Epithelial cell of esophagus (primary cell): Measurements from ENCODE around the gene FSHR.

Experiments used
- DNase-seq: peaks from one replicate; pipeline ENCODE4 v3.0.0; 2010; ENCODE audit warnings: low read depth
- H3K4me3 ChIP-seq: 2 replicates; pipeline ENCODE4 v1.5.1; 2011; ENCODE audit warnings: mild to moderate bottlenecking, low read length, control low read depth
- CTCF ChIP-seq: IDR thresholded peaks from 2 replicates; pipeline ENCODE4 v1.5.1; 2011; ENCODE audit warnings: low read depth, mild to moderate bottlenecking, low read length, control low read depth, inconsistent platforms; ENCODE audit not compliant: insufficient read depth; ENCODE audit errors: missing control alignments

Gene FSHR

DNA sequence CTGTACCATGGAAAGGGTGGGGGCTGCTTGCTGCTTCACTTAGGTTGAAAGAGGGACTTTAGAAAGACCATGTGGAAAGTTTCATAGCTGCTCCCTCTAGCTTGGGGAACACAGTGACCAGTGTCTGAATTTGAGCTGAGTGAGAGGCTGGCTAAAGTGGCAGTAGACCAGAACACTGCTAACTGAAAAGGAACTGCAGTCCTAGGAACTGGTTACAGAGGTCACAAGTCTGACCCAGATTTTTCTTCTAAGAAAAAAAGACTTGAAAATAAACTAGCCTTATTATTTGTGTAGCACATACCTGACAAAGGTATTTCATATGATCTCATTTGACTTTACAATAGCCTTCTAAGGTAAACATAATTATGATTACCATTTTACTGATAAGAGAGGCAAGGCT lies 153.6 kb downstream of the FSHR start:
- no peak for DNase-seq
- no peak for TF ChIP-seq CTCF
- no peak overlapping the region for H3K4me3 ChIP-seq

- DNase-seq = no peak
- no peak overlapping the region for H3K4me3 ChIP-seq
- TF ChIP-seq CTCF = no peak
These were observed 155.9 kb downstream of the FSHR start for GRCh38 chr2:48998449-48998848.

- H3K4me3 ChIP-seq = no peak overlapping the region
- no peak for DNase-seq
- TF ChIP-seq CTCF = no peak
These were observed 160.7 kb downstream of the FSHR start for GRCh38 chr2:48993576-48993975.

DNA sequence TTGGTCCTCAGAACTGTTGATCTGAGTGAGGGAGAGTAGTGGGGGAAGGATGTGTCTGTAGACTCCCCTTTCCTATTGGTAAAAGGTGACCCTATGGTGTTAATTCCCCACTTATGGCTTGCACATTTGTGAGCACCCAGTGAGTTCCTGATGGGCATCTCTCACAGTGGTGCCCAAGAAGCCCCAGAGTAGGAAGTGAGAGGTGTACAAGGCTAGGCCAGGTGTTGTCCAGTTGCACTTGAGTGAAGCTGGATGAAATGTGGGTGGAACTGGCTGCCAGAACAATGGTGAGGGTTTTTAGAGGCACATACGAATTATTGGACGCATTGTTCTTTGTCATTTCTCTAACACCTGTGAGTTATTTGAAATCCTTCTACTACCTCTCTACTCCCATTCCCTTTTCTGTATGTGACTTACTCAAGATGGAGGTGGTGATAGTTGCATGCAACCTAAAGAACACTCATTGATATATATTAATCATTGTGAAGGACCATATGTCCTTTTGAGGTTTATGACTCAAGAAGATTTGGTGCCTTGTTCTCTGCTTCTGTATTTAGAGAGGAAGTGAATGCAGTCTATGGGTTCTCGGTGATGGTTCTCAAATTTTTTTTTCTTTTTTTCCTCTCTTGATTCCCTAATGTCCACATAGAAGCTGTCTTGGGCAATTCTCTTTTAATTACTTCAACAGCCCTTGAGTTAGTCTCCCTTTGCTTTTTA lies 162.7 kb downstream of the FSHR start:
- no peak overlapping the region for H3K4me3 ChIP-seq
- no peak for TF ChIP-seq CTCF
- DNase-seq = no peak

- TF ChIP-seq CTCF = no peak
- no peak for DNase-seq
- no peak overlapping the region for H3K4me3 ChIP-seq
These were observed 169.4 kb downstream of the FSHR start for GRCh38 chr2:48984922-48985321.

- TF ChIP-seq CTCF = no peak
- no peak for DNase-seq
- H3K4me3 ChIP-seq = no peak overlapping the region
These were observed 170.8 kb downstream of the FSHR start for GRCh38 chr2:48983551-48983950.

GRCh38 chr2:48982887-48983435 lies 171.4 kb downstream of the FSHR start:
- no peak for DNase-seq
- no peak for TF ChIP-seq CTCF
- H3K4me3 ChIP-seq = no peak overlapping the region
